ENCODE measurements around the gene TPRG1.

- TF ChIP-seq, protein P1, sequence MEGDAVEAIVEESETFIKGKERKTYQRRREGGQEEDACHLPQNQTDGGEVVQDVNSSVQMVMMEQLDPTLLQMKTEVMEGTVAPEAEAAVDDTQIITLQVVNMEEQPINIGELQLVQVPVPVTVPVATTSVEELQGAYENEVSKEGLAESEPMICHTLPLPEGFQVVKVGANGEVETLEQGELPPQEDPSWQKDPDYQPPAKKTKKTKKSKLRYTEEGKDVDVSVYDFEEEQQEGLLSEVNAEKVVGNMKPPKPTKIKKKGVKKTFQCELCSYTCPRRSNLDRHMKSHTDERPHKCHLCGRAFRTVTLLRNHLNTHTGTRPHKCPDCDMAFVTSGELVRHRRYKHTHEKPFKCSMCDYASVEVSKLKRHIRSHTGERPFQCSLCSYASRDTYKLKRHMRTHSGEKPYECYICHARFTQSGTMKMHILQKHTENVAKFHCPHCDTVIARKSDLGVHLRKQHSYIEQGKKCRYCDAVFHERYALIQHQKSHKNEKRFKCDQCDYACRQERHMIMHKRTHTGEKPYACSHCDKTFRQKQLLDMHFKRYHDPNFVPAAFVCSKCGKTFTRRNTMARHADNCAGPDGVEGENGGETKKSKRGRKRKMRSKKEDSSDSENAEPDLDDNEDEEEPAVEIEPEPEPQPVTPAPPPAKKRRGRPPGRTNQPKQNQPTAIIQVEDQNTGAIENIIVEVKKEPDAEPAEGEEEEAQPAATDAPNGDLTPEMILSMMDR (IDR thresholded peaks at IDR 0.05): no peak
- TF ChIP-seq EZH2 (IDR thresholded peaks at IDR 0.05): no peak
These were observed 6.6 kb upstream of the TPRG1 start for GRCh38 chr3:189165092-189165612.

Data from neural progenitor cell (in vitro differentiated cells).